Activated CD8-positive, alpha-beta memory T cell treated with anti-CD3 and anti-CD28 coated beads for 36 hours (primary cell): ENCODE results near the gene RBPJ. TPM values are rescaled to one million over a fixed set of nuclear protein-coding genes. Genes with fewer than 3 reads are reported as not detected.
"Not testable (repeated sequence)": the region's sequence is repeated elsewhere in the genome, so short reads cannot be mapped to it uniquely, and the experiment has no call there.

Source experiments
- CTCF ChIA-PET: fragments of 350-600 bp; sonication (Branson Sonifier 250); formaldehyde crosslinking; loops from one replicate; lab custom pipeline; 2021; ENCODE audit warnings: antibody characterized with exemption; lab: Charles Lee
- POLR2A ChIA-PET: fragments of 350-600 bp; sonication (Branson Sonifier 250); formaldehyde crosslinking; loops from one replicate; lab custom pipeline; 2021; ENCODE audit warnings: antibody characterized with exemption; lab: Charles Lee
- total RNA-seq, 2 experiments: library from RNA; stranded (reverse); gene quantifications; one replicate each; pipeline ENCODE4 v1.2.3, GENCODE V29; 2021

RBPJ gene
- total RNA-seq, 2 experiments from 2014 or later: 200 TPM

DNA sequence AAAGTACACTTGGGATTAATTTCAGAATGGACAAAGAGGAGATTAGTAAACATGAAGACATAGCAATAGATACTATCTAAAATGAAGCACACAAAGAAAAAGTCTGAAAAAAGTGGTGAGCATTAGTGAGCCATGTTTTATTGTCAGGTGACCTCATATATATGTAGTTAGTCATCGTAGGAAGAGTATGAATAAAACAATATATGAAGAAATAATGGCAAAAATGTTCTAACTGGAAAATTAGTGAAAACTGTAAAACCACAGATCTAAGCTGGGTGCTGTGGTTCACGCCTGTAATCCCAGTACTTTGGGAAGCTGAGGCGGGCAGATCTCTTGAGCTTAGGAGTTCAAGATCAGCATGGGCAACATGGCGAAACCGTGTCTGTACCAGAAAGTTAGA is 67.9 kb downstream of the RBPJ start:
- CTCF ChIA-PET: interaction anchor here (1.0 kb wide), 1 partner anchor 21 kb away, joined by 3 read pairs; no protein-coding TSS in a partner anchor
- POLR2A ChIA-PET: no interaction called here

DNA sequence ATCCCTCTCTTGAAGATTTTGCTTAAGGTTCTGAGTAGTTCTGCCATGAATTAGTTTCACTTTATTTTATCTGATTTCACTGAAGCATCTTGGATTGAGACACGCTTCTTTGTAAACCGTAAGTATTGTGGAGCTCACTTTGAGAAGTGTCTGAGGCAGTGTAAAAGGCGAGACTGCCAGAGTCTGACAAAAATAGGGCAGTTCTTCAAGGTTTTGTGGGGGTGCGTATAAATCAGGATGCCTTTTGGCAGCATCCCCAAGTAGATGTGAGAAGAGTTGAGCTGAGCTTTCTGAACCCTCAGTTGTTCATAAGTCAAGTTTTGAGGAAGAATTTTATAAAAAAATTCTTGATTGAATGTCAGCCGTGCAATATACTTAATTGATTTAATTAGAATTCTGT is 76.3 kb downstream of the RBPJ start:
- ChIA-PET CTCF (no interaction called here), POLR2A (interaction anchor here (0.6 kb wide), 1 partner anchor 43 kb away, joined by 6 read pairs; no protein-coding TSS in a partner anchor)

DNA sequence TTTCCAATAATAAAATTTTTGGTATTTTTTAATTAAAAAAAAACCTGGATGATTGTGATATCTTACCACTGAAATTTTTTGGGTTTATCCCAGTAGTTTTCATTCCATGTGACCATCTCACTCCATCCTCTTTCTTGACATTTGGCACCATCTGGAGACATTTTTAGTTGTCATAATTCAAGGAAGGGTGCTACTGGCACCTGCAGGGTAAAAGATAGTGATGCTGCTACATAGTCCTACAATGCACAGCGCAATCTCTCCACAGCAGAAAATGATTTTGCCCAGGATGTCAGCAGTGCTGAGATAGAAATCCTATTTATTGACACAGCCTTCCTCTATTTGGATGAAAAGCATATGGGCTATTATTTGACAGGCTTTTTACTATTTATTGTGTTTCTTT is 79.3 kb downstream of the RBPJ start:
- CTCF ChIA-PET: interaction anchor here (1.2 kb wide), 1 partner anchor 70 kb away, joined by 4 read pairs; no protein-coding TSS in a partner anchor
- POLR2A ChIA-PET: no interaction called here

DNA sequence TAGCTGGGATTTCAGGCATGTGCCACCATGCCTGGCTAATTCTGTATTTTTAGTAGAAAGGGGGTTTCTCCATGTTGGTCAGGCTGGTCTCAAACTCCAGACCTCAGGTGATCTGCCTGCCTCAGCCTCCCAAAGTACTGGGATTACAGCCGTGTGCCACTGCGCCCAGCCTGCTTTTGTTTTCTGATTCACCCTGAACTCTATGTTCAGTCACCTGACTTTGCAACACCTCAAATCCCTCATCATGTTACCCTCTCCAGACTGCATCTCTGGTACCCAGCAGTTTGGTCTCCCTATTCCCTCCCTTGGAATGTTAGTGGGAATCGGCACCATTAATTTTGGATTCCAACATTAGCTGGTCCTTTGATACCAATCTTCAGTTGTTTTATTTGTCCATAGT is 81.2 kb downstream of the RBPJ start:
- CTCF ChIA-PET, POLR2A ChIA-PET: not testable (repeated sequence)

DNA sequence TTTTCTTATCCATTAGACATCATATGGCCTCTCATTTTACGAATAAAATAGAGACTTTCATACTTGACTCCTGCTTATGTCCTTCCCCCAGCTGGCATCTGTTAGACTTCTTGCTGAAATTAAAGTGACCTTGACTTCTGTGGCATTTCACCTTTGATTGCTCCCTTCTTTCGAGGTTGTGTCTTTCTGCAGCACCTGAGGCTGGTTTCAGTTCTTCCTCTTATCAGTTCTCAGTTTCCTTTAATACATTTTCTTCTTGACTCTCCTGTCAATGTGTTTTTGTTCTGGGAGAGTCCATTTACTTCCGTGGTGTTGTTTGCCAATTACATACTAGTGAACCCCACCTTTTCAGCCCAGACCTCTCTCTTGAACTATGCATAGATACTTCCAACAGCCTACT is 81.6 kb downstream of the RBPJ start:
- POLR2A ChIA-PET: no interaction called here
- CTCF ChIA-PET: no interaction called here

DNA sequence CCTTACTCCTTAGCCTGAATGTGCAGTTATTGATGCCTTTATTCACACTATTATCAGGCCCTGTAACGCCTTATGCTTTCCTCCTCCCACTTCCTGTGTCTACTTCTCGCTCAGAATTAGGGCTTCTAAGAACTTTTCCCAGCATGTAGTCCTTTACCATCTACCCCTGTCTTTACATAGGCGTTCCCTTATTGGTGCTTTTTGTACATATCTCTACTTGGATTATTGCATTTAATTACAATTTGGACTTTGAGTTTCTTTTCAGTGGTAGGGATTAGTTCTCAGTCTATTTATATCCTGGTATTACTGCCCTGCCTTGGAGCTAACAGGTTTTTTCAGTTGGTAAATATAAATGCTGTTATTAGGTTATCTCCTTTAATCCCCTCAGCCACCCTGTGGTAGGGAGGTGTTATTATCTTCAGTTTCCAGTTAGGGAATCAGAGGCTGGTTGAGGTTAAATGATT is 84.0 kb downstream of the RBPJ start:
- ChIA-PET POLR2A (no interaction called here), CTCF (no interaction called here)

DNA sequence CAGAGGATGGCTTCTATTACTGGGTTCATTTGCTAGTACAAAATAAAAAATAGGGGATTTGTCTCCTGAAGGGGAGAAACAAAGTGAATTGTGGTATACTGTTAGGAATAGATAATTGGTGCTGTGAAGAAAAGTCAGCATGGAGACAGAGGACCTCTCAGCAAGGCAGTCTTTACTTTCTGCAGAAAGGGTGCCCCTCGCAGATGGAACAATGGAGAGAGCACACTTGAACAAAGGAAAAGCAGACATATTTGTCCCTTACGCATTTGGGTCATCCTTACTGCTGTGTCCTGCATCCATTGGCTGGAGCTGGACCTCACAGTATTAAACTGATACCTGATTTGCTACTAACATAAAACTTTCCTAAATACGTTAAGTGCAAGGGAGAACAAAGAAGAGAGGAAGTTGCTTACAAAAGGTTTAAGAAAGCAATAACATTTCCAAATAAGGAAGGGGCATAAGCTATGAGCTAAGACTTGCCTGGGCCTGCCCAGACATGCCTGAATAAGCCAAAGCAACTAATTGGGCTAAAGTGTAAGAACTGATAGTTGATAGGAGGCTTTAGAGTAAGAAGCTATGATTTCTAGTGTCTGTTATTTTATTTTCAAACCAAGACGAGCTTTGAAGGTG is 85.6 kb downstream of the RBPJ start:
- ChIA-PET POLR2A (no interaction called here), CTCF (interaction anchor here (1.3 kb wide), 1 partner anchor 81 kb away, joined by 3 read pairs; no protein-coding TSS in a partner anchor)

DNA sequence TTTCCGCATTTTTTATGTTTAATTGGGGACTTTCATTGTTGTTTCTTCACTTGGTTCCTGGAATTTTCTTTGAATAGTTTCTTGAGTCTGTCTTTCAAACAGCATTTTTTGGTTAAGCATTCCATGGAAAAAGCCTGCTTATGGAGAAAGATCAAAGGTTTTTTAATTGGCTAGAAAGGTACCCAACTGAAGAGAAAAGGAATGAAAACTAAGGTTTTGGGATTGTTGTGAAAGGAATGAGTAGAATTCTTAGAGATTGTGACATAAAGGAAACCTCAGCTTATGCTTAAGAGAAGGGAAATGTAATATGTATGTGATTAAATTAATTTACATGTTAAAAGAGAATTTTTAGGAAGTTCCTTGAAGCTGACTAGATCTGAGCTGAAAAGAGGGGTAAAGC is 86.7 kb downstream of the RBPJ start:
- ChIA-PET CTCF (interaction anchor here (0.7 to 1.5 kb wide), 3 partner anchors 82 to 453 kb away, joined by 3 to 5 read pairs (median 3); partner anchors contain the start of gene STIM2), POLR2A (no interaction called here)

DNA sequence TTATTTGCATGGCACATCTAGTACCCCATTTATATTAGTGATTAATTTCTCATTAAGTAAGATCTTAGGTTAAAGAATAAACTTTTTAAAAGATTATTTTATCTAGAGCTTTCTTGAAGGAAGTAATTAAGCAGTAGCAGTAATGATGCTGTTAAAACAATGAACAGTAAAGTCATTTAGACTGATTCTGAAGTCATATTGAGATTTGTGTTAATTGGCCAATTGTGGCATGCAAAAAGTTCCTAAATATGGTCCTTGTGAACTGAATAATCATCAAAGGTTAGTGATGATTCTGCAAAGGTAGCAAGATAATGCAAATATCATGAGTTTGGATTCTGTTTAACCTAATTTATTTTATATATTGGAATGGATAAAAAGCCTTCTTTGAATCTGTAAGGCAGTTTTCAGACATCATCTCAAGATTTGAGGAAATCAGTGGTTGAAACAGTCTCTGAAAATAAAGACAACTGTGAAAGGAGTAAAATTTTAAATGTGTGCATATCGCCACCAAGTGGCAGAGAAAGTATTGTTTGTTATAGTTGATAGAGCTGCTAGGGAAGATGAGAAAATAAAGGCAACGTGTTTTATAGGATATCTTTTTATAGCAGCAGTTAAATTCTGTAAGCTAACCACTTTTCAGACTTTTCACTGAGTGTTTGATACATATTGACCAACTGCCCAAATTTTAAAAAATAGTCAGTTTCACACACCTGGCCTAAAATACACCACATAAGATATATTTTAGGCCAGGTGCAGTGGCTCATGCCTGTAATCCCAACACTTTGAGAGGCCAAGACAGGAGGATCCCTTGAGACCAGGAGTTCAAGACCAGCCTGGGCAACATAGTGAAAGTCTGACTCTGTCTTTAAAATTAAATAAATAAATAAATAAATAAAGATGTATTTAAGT is 89.8 kb downstream of the RBPJ start:
- ChIA-PET POLR2A (interaction anchor here (0.5 kb wide), 1 partner anchor 82 kb away, joined by 3 read pairs; no protein-coding TSS in a partner anchor), CTCF (interaction anchor here (1.0 to 1.7 kb wide), 5 partner anchors 18 to 86 kb away, joined by 3 to 5 read pairs (median 4); no protein-coding TSS in a partner anchor)

DNA sequence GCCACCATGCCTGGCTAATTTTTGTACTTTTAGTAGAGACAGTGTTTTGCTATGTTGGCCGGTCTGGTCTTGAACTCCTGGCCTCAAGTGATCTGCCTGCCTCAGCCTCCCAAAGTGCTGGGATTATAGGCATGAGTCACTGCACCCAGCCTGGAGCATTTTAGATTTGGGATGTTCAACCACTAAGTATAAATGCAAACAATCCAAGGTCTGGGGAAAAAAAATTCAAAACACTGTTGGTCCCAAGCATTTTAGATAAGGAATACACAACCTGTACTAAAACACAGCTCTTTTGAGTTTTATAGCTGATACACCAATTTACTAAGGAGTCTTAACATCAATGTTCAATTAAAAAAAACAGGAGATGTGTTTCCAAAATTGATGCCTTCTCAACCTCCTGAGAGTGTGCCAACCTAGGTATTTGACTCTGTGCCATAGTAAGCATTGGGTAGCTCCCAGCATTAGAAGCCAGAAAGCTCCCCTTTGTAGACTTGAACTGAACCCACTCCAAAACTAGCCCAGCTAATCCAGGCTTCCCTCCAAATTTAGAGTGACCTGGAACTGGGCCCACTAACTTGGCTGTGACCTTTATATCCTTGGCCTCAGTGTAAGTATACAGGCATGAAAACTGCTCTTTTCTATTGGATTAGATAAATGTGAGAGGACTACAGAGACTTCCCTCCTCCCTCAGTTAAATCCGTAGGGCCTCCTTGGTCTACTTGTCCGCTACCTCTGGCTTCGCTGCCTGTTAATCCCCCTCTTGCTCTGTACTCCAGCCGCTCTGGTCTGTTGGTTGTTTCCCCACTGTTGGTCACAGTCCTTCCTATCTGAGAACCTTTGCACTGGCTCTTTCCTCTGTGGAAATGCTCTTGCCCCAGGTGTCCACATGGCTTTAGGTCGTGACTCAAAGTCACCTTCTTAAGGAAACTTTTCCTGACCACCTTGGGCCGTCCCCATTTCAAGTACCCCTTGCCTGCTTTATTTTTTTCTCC is 91.9 kb downstream of the RBPJ start:
- POLR2A ChIA-PET: no interaction called here
- CTCF ChIA-PET: interaction anchor here (0.6 to 1.6 kb wide), 3 partner anchors 11 to 384 kb away, joined by 3 to 5 read pairs (median 4); no protein-coding TSS in a partner anchor

DNA sequence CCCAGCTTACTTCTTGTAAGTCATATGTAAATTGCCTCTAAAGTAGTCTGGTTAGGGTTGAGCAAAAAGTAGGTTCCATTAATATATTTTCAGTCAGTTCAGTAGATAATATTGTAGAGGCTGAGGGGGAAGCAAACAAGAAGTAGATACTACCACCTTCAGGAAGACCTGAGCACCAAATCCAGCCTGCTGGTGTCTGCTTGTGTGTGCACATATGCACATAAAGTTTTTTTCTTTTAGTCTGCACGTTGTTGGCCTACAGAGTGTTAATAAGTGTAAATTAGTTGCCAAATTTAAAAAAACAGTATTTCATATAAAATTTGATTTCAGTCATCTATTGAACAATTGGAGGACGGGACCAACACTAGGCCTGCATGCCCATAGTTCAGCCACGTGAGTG is 92.8 kb downstream of the RBPJ start:
- ChIA-PET CTCF (interaction anchor here (1.0 to 1.6 kb wide), 2 partner anchors 12 to 385 kb away, joined by 4 to 5 read pairs; no protein-coding TSS in a partner anchor), POLR2A (no interaction called here)

DNA sequence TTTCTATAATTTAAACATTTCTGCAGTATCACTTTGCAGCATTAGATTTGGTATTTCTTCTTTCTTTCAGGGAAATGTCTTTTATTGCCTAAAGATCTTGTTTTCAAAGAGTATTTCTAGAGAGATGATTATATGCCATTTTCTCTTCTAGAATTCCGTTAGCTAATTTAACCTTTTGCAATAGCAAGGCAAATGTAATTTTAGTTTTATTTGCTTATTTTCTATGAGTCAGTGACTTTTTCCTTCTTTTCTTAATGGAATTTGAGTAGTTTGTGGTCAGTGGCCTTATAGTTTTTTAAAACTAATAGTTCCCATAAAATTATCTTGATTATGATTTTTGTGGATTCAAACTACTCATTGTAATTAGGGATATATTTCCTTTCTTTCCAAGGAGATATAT is 97.3 kb downstream of the RBPJ start:
- ChIA-PET POLR2A (no interaction called here), CTCF (no interaction called here)

DNA sequence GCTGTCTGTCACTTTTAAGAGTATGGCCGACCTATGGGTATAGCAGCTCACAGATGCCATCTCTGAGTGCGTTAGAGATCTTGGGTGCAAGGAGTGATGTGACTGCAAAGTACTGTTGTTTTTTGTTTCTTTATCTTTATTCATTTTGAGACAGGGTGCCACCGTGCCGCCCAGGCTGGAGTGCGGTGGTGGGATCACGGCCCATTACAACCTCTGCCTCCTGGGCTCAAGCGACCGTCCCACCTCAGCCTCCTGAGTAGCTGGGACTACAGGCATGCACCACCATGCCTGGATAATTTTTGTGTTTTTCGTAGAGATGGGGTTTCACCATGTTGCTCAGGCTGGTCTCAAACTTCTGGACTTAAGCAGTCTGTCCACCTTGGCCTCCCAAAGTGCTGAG is 98.0 kb downstream of the RBPJ start:
- ChIA-PET CTCF (interaction anchor here (0.6 kb wide), 1 partner anchor 342 kb away, joined by 3 read pairs; no protein-coding TSS in a partner anchor), POLR2A (no interaction called here)

DNA sequence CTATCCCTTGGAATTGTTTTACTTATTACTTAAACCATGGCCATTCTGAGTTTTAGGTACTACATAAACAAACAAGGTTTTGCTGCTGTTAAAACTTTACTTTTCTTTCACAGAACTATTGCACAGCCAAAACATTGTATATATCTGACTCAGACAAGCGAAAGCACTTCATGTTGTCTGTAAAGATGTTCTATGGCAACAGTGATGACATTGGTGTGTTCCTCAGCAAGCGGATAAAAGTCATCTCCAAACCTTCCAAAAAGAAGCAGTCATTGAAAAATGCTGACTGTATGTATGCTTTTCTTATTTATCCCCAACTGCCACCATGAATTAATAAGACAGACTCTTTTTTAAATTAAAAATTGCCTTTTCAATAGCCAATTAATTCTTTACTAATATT is 99.6 kb downstream of the RBPJ start:
- ChIA-PET CTCF (no interaction called here), POLR2A (no interaction called here)

DNA sequence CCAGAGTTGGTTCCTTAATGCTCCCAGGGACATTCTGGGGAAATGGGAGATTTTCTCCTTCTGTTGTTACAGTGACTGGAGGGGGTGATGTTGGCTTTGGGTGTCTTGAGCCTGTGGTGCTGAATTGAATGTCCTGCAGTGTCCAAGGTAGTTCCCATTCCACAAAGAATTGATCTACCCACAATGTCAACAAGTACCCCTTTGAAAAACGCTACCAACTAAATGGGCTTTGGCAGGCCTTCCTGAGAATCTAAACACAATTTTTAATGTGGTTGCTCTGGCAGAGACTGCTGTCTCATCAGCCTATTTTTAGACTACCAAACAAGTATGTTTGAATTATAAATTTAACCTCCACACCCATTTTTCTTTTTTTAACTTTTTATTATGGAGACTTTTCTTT is 100.1 kb downstream of the RBPJ start:
- ChIA-PET POLR2A (no interaction called here), CTCF (no interaction called here)

DNA sequence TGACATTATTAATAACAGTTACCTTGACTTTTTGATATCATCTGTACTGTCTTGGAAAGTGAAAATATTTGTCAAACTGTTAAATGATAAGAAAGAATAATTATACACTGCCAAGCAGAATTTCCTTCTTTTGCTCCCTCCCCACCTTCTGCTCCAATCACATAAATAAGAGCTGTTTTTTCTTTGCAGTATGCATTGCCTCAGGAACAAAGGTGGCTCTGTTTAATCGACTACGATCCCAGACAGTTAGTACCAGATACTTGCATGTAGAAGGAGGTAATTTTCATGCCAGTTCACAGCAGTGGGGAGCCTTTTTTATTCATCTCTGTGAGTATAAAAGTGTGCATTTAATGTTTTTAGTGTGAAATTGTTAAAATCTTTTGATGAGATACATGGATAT is 103.3 kb downstream of the RBPJ start:
- CTCF ChIA-PET: no interaction called here
- POLR2A ChIA-PET: no interaction called here

DNA sequence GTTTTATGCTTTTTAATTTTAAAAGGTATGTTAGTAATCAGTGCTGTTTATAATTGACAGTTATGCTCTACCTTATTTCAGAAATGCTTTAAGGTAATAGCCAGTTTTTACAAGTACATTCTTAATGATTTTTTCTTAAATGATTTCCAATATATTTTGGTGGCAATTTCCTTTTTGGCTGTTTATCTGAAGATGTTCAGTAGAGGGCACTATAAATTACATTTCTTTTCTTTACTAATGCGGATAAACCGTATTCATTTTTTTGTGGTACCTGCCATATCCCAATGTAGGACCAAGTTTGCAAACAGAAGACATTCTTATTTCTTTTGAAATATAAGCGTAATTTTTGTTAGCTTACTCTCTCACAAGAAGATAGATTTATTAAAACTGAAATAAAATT is 104.0 kb downstream of the RBPJ start:
- ChIA-PET POLR2A (no interaction called here), CTCF (no interaction called here)

DNA sequence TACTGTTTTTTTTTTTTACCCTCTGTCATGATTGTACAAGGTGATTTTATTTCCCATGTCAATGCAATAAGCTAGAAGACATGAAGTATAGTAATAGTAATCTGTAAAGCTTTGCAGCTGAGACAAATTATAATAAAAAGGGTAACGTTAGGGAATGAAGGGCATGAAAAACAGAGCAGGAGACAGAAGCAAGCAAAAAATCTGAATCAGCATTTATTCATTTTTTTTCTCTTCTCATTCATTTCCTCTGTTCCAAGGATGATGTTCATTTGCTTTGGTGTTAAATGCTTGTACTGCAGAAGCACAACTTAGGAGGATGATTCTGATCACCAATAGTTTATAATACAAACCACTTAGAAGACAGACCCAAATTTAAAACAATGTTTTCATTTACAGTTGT is 105.1 kb downstream of the RBPJ start:
- CTCF ChIA-PET: no interaction called here
- POLR2A ChIA-PET: no interaction called here

DNA sequence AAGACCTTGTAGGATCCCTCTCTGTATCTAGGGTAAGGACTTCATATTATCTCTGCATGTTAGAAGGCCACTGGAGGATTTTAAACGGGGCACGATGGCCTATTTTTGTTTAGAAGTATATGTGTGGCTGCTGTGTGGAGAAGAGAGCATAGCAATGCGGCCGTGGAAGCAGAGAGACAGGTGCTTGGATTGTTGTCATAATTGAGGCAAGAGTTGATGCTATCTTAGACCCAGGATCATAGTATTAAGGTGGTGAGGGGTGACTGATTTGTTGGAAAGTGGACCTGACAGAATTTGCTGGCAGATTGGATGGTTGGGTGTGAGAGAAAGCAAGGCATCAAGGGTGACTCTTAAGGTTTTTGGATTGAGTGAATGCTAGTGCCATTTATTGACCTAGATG is 106.1 kb downstream of the RBPJ start:
- CTCF ChIA-PET: interaction anchor here (1.0 kb wide), 1 partner anchor 96 kb away, joined by 4 read pairs; no protein-coding TSS in a partner anchor

More for the DNA sequence above, 106.1 kb downstream of the RBPJ start:
- POLR2A ChIA-PET: no interaction called here
